Measurements from ENCODE around the gene MCOLN1.
"Not testable (repeated sequence)": the region's sequence is repeated elsewhere in the genome, so short reads cannot be mapped to it uniquely, and the experiment has no call there.

Gene MCOLN1

DNA sequence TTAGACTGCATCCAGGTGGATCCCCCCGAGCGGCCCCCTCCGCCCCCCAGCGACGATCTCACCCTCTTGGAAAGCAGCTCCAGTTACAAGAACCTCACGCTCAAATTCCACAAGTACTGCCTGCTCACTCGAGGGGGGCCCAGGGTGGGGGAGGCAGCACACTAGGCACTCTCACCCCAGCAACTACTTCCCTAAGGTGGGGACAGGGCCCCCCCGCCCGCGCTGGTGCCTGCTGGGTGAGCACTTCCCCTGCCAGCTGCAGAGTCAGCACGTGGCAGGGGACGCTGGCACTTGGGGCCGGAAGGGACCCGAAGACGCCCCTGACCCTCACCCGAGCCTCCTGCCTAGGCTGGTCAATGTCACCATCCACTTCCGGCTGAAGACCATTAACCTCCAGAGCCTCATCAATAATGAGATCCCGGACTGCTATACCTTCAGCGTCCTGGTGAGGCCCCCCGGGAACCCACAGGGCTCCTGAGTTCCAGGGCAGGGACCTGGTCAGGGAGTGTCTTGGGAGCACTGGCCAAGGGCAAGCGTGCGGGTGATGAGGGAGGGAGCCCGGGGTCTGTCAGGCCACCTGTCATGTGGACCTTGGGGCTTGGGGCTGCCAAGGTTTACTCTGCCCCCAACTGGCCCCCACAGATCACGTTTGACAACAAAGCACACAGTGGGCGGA lies 5.2 kb downstream of the MCOLN1 start:
- H3K4me1 Mint-ChIP-seq (ENCODE audit: low read depth), result peaks cover 9% of the 10 kb centered on the region
- H3K4me3 Mint-ChIP-seq, result no peak overlapping the region
- H3K27me3 Mint-ChIP-seq, result no peaks in the 10 kb centered on the region
- no peak overlapping the region for H3K27ac Mint-ChIP-seq
- H3K36me3 Mint-ChIP-seq (ENCODE audit: low read depth), result peaks cover 8% of the 10 kb centered on the region
- no peaks in the 10 kb centered on the region for H3K9me3 Mint-ChIP-seq

- Mint-ChIP-seq H3K4me3 (no peak overlapping the region), H3K9me3 (no peaks in the 10 kb centered on the region), H3K4me1 (ENCODE audit: low read depth) (peaks cover 11% of the 10 kb centered on the region), H3K27ac (no peak overlapping the region), H3K27me3 (no peaks in the 10 kb centered on the region), H3K36me3 (ENCODE audit: low read depth) (peaks cover 8% of the 10 kb centered on the region)
Observed at GRCh38 chr19:7528192-7528519, 5.7 kb downstream of the MCOLN1 start.

DNA sequence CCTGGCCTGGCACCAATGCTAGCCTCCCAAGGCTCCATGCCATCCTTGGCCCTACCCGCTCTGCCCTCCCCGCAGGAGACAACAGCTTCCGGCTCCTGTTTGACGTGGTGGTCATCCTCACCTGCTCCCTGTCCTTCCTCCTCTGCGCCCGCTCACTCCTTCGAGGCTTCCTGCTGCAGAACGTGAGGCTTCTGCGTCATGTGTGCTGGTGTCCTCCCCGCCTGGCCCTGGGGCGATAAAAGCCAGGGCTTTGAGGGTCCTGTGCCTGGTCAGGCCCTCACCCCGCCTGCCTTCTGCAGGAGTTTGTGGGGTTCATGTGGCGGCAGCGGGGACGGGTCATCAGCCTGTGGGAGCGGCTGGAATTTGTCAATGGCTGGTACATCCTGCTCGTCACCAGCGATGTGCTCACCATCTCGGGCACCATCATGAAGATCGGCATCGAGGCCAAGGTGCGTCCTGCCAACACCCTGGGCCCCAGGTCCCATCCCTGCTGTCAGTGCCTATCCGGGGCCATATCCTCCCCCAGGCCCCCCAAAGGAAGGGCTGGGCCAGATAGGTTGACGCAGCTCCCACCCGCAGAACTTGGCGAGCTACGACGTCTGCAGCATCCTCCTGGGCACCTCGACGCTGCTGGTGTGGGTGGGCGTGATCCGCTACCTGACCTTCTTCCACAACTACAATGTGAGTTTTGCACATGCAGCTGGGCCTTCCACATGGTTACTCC lies 6.3 kb downstream of the MCOLN1 start:
- Mint-ChIP-seq H3K36me3 (ENCODE audit: low read depth) (peaks cover 8% of the 10 kb centered on the region), H3K27ac (no peak overlapping the region), H3K4me3 (no peak overlapping the region), H3K27me3 (no peaks in the 10 kb centered on the region), H3K4me1 (ENCODE audit: low read depth) (peaks cover 11% of the 10 kb centered on the region), H3K9me3 (no peaks in the 10 kb centered on the region)

- peaks cover 12% of the 10 kb centered on the region for H3K4me1 Mint-ChIP-seq (ENCODE audit: low read depth)
- no peak overlapping the region for H3K4me3 Mint-ChIP-seq
- H3K27me3 Mint-ChIP-seq, result no peaks in the 10 kb centered on the region
- no peaks in the 10 kb centered on the region for H3K9me3 Mint-ChIP-seq
- no peak overlapping the region for H3K27ac Mint-ChIP-seq
- peaks cover 8% of the 10 kb centered on the region for H3K36me3 Mint-ChIP-seq (ENCODE audit: low read depth)
Observed at GRCh38 chr19:7529246-7529600, 6.8 kb downstream of the MCOLN1 start.

DNA sequence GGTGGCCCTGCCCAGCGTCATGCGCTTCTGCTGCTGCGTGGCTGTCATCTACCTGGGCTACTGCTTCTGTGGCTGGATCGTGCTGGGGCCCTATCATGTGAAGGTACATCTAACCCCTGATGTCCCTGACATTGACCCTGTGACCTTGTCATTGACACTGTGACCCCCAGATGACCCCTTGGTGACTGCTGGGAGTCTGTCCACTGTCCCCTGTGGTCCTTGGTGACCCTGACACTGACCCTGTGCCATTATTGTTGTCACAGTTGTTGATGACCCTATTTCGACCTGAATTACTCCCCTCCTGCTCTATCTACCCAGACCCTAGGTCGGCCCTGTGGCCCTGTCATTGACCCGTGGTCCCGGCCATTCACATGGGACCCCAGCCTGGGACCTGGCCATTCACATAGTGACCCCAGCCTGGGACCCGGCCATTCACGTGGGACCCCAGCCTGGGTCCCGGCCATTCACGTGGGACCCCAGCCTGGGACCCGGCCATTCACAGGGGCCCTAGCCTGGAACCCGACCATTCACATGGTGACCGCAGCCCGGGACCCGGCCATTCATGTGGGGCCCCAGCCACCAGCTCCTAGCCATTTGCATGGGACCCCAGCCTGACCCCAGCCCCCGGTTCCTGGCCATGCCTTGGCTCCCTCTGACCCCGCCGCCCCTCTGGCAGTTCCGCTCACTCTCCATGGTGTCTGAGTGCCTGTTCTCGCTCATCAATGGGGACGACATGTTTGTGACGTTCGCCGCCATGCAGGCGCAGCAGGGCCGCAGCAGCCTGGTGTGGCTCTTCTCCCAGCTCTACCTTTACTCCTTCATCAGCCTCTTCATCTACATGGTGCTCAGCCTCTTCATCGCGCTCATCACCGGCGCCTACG lies 7.4 kb downstream of the MCOLN1 start:
- no peaks in the 10 kb centered on the region for H3K27me3 Mint-ChIP-seq
- H3K4me1 Mint-ChIP-seq (ENCODE audit: low read depth), result peaks cover 12% of the 10 kb centered on the region
- H3K4me3 Mint-ChIP-seq, result no peak overlapping the region
- peaks cover 8% of the 10 kb centered on the region for H3K36me3 Mint-ChIP-seq (ENCODE audit: low read depth)
- no peaks in the 10 kb centered on the region for H3K9me3 Mint-ChIP-seq
- no peak overlapping the region for H3K27ac Mint-ChIP-seq

- H3K36me3 Mint-ChIP-seq (ENCODE audit: low read depth), result peaks cover 12% of the 10 kb centered on the region
- H3K9me3 Mint-ChIP-seq, result no peaks in the 10 kb centered on the region
- H3K27ac Mint-ChIP-seq, result no peak overlapping the region
- H3K4me3 Mint-ChIP-seq, result peak overlapping the region; percentile 94
- H3K27me3 Mint-ChIP-seq, result no peaks in the 10 kb centered on the region
- H3K4me1 Mint-ChIP-seq (ENCODE audit: low read depth), result peaks cover 23% of the 10 kb centered on the region
Observed at GRCh38 chr19:7533281-7533885, 11.0 kb downstream of the MCOLN1 start.

GRCh38 chr19:7533925-7534480 lies 11.6 kb downstream of the MCOLN1 start:
- peak overlapping the region; percentile 83 for H3K27ac Mint-ChIP-seq
- H3K9me3 Mint-ChIP-seq, result no peaks in the 10 kb centered on the region
- H3K4me1 Mint-ChIP-seq (ENCODE audit: low read depth), result peaks cover 23% of the 10 kb centered on the region
- peak overlapping the region; percentile 94 for H3K4me3 Mint-ChIP-seq
- no peaks in the 10 kb centered on the region for H3K27me3 Mint-ChIP-seq
- H3K36me3 Mint-ChIP-seq (ENCODE audit: low read depth), result peaks cover 18% of the 10 kb centered on the region

DNA sequence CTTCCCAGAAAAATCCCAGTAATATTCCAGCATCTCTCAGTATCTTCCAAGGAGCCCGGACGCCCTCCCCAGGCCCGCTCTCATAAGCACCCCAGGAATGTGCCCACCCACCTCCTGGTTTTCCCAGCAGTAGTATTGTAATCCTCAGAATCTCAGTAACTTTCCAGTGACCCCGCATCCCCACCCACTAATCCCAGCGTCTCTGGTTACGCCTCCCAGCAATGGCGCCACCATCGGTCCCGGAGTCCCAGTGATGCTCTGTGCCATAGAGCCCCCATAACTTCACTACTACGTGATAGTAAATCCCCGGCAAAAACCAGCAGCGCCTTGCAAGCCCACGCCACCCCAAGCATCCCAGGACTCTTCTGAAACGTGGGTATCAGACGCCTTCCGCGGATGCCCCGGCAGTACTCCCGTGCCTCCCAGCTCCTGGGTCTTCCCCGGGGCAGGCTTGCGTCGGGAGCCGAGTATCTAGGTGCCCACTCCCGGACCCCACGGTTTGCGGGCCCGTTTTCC lies 12.2 kb downstream of the MCOLN1 start:
- no peaks in the 10 kb centered on the region for H3K27me3 Mint-ChIP-seq
- peaks cover 18% of the 10 kb centered on the region for H3K36me3 Mint-ChIP-seq (ENCODE audit: low read depth)
- peak overlapping the region; percentile 83 for H3K27ac Mint-ChIP-seq
- peaks cover 23% of the 10 kb centered on the region for H3K4me1 Mint-ChIP-seq (ENCODE audit: low read depth)
- H3K9me3 Mint-ChIP-seq, result no peaks in the 10 kb centered on the region
- peak overlapping the region; percentile 94 for H3K4me3 Mint-ChIP-seq

DNA sequence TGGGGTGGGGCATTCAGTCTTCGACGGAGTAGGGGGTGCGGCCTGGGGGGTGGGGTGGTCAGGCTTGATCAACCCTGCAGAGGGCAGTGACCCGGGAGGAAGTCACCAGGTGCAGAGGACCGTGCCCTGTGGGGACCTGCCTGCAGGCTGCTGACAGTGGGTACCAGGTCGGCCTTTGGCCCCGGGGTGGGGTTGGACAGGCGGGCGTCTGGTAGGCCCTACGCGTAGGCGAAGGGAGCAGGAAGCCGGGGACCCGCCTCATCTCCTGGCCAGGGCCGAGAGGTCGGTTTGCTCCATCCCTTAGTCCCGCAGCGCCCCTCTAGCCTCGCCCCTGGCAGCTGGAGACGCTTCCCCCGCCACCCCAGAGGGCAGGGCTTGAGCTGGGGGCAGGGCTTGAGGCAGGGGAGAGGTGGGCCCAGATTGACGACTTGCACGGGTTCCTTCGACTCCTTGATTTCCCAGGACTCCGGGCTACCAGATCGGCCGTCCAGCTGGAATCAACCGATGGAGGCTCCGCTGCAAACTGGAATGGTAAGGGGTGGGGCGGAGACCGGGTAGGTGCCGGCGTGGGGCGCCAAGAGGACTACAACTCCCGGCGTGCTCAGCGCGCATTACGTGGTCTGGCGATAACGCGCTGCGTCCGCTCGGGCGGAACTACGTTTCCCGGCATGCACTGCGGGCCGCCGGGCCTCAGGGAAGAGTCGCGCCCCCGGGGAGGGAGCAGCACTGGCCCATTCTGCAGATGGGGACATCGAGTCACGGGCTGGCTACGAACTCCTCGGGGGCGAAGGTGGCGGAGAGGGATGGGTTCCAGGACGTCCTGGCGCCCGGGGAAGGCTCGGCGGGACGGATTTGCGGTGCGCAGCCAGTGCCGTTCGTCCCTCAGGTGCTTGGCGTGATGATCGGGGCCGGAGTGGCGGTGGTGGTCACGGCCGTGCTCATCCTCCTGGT lies 12.9 kb downstream of the MCOLN1 start, which contains the start of gene PNPLA6:
Gene PNPLA6, plus strand, starts transcription at position 671 of the 951 bp plus-strand sequence. Its CDS starts 72 bp downstream, at position 743.
- H3K36me3 Mint-ChIP-seq (ENCODE audit: low read depth), result peaks cover 20% of the 10 kb centered on the region
- H3K4me3 Mint-ChIP-seq, result peak within 1 kb of the TSS; percentile 94
- peaks cover 23% of the 10 kb centered on the region for H3K4me1 Mint-ChIP-seq (ENCODE audit: low read depth)
- H3K27me3 Mint-ChIP-seq, result no peaks in the 10 kb centered on the region
- H3K27ac Mint-ChIP-seq, result peak within 1 kb of the TSS; percentile 87
- H3K9me3 Mint-ChIP-seq, result no peaks in the 10 kb centered on the region

- H3K4me3 Mint-ChIP-seq, result peak overlapping the region; percentile 94
- H3K4me1 Mint-ChIP-seq (ENCODE audit: low read depth), result peaks cover 24% of the 10 kb centered on the region
- peaks cover 20% of the 10 kb centered on the region for H3K36me3 Mint-ChIP-seq (ENCODE audit: low read depth)
- peak overlapping the region; percentile 87 for H3K27ac Mint-ChIP-seq
- H3K9me3 Mint-ChIP-seq, result no peaks in the 10 kb centered on the region
- H3K27me3 Mint-ChIP-seq, result no peaks in the 10 kb centered on the region
Observed at GRCh38 chr19:7535998-7536695, 13.7 kb downstream of the MCOLN1 start.

- not testable (repeated sequence) for H3K27ac Mint-ChIP-seq, H3K4me3 Mint-ChIP-seq, H3K9me3 Mint-ChIP-seq, H3K27me3 Mint-ChIP-seq
- Mint-ChIP-seq H3K36me3 (ENCODE audit: low read depth) (peaks cover 28% of the 10 kb centered on the region), H3K4me1 (ENCODE audit: low read depth) (peaks cover 14% of the 10 kb centered on the region)
Observed at GRCh38 chr19:7538990-7539389, 16.6 kb downstream of the MCOLN1 start.

DNA sequence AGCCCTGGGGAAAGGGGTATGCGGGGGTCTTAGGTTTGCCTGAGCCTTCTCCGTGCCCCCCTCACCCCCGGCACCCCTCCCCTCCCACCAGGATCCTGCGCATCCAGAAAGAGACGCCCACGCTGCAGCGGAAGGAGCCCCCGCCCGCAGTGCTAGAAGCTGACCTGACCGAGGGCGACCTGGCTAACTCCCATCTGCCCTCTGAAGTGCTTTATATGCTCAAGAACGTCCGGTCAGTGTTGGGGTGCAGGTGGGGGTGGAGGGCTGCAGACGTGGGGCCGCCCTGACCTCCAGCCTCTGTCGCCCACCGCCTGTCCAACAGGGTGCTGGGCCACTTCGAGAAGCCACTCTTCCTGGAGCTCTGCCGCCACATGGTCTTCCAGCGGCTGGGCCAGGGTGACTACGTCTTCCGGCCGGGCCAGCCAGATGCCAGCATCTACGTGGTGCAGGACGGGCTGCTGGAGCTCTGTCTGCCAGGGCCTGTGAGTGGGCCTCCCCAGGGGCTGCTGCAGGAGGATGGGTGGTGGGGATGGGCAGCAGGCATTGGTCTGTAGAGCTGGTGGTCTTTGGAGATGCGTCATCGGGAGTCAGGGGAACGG lies 17.5 kb downstream of the MCOLN1 start:
- Mint-ChIP-seq H3K27me3 (no peaks in the 10 kb centered on the region), H3K36me3 (ENCODE audit: low read depth) (peaks cover 28% of the 10 kb centered on the region), H3K27ac (no peak overlapping the region), H3K9me3 (no peaks in the 10 kb centered on the region), H3K4me3 (no peak overlapping the region), H3K4me1 (ENCODE audit: low read depth) (peaks cover 14% of the 10 kb centered on the region)

Data from stimulated activated naive CD8-positive, alpha-beta T cell treated with anti-CD3 and anti-CD28 coated beads, Interleukin-15, Interleukin-2, amounts not matched to agents 100 ng/mL and 50 ng/mL, for 24 hours (primary cell).